Measurements from ENCODE around the gene PPP1R13B. TPM values are rescaled to one million over a fixed set of nuclear protein-coding genes. Genes with fewer than 3 reads are reported as not detected.

Gene PPP1R13B
- polyA plus RNA-seq, 1 of the 3 experiments (the other 2 are of a cell fraction), result 5.7 TPM

GRCh38 chr14:103696070-103696402, 151.3 kb downstream of the PPP1R13B start:
- Histone ChIP-seq H3K79me2 (ENCODE audit: insufficient read depth) (peaks cover 41% of the 10 kb centered on the region), H3K9ac (no peak overlapping the region), H3K4me3 (ENCODE audit: low read depth in 2 of 2, low read length in 1 of 2) (no peak overlapping the region), H3K4me2 (no peak overlapping the region), H3K4me1 (ENCODE audit: control insufficient read depth in 1 of 2, insufficient read depth in 2 of 2, low read depth in 1 of 2, low read length in 1 of 2) (peaks cover 0 to 39% of the 10 kb centered on the region in 2 experiments; a peak in 1 of 4 replicates), H4K20me1 (ENCODE audit: insufficient read depth) (peaks cover 22% of the 10 kb centered on the region), H2AFZ (ENCODE audit: low read depth) (no peak overlapping the region), H3K27ac (ENCODE audit: low read depth in 2 of 2, low read length in 1 of 2) (peak overlapping the region in 1 of 2 experiments; percentile 45; a peak in 2 of 4 replicates), H3K9me2 (no peaks in the 10 kb centered on the region), H3K36me3 (replicated peaks in 1 of 2; ENCODE audit: control insufficient read depth in 1 of 2, insufficient read depth in 2 of 2, low read length in 1 of 2) (peaks cover 31 to 66% of the 10 kb centered on the region in 2 experiments), H3K27me3 (ENCODE audit: insufficient read depth) (no peaks in the 10 kb centered on the region), H3F3A (replicated peaks; ENCODE audit: insufficient read depth) (peaks cover 14% of the 10 kb centered on the region), H3K9me3 (no peaks in the 10 kb centered on the region)
- CTCF ChIA-PET, result interaction anchor here (1.0 to 1.7 kb wide), 5 partner anchors 12 to 392 kb away, joined by 3 to 8 read pairs (median 3); no protein-coding TSS in a partner anchor
- POLR2A ChIA-PET, result interaction anchor here (1.4 kb wide), 1 partner anchor 19 kb away, joined by 4 read pairs; the partner anchor contains the start of genes XRCC3 and ZFYVE21
- peak; percentile 75 for DNase-seq
- WGBS (ENCODE audit: low lambda C conversion rate), result 71% methylated on average over 9 of the region's 13 CpGs
- TF ChIP-seq RXRA (IDR thresholded peaks at IDR 0.05; ENCODE audit: borderline replicate concordance, low read depth), result no peak
- no peak for TF ChIP-seq SIN3A (IDR thresholded peaks at IDR 0.05; ENCODE audit: borderline replicate concordance, low read depth, low read length)
- TF ChIP-seq SMC3 (IDR thresholded peaks at IDR 0.05; ENCODE audit: low read depth, low read length), result no peak
- no peak for TF ChIP-seq EZH2phosphoT487 (IDR thresholded peaks at IDR 0.05; ENCODE audit: borderline replicate concordance, low read depth)
- TF ChIP-seq MXI1 (IDR thresholded peaks at IDR 0.05; ENCODE audit: low read depth, low read length), result no peak
- TF ChIP-seq REST (IDR thresholded peaks at IDR 0.05; ENCODE audit: low read depth, low read length), result no peak
- TF ChIP-seq, protein P1, sequence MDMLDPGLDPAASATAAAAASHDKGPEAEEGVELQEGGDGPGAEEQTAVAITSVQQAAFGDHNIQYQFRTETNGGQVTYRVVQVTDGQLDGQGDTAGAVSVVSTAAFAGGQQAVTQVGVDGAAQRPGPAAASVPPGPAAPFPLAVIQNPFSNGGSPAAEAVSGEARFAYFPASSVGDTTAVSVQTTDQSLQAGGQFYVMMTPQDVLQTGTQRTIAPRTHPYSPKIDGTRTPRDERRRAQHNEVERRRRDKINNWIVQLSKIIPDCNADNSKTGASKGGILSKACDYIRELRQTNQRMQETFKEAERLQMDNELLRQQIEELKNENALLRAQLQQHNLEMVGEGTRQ (IDR thresholded peaks at IDR 0.05; ENCODE audit: borderline replicate concordance, low read depth, low read length), result no peak
- TF ChIP-seq ELF1 (IDR thresholded peaks at IDR 0.05), result no peak
- TF ChIP-seq TAF1 (IDR thresholded peaks at IDR 0.05; ENCODE audit: borderline replicate concordance, low read depth, low read length), result no peak
- TF ChIP-seq GABPA (IDR thresholded peaks at IDR 0.05; ENCODE audit: low read depth), result no peak
- TF ChIP-seq FOSL2 (IDR thresholded peaks at IDR 0.05; ENCODE audit: borderline replicate concordance, low read depth), result no peak
- no peak for TF ChIP-seq NFIC (IDR thresholded peaks at IDR 0.05; ENCODE audit: borderline replicate concordance)
- TF ChIP-seq NRF1 (IDR thresholded peaks at IDR 0.05; ENCODE audit: low read depth, low read length), result no peak
- TF ChIP-seq, protein P2, sequence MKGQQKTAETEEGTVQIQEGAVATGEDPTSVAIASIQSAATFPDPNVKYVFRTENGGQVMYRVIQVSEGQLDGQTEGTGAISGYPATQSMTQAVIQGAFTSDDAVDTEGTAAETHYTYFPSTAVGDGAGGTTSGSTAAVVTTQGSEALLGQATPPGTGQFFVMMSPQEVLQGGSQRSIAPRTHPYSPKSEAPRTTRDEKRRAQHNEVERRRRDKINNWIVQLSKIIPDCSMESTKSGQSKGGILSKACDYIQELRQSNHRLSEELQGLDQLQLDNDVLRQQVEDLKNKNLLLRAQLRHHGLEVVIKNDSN (IDR thresholded peaks at IDR 0.05; ENCODE audit: borderline replicate concordance, low read depth), result no peak
- TF ChIP-seq RCOR1 (IDR thresholded peaks at IDR 0.05; ENCODE audit: low read length), result no peak
- TF ChIP-seq TEAD4 (IDR thresholded peaks at IDR 0.05; ENCODE audit: borderline replicate concordance, insufficient read depth), result no peak
